WI38 (cell line): Measurements from ENCODE around the gene SLC24A3.
"Not testable (repeated sequence)": the region's sequence is repeated elsewhere in the genome, so short reads cannot be mapped to it uniquely, and the experiment has no call there.

Experiments
- H3K4me3 ChIP-seq: 2 replicates; pipeline ENCODE4 v1.5.1; 2011; ENCODE audit warnings: low read depth, mild to moderate bottlenecking, control low read depth, low read length
- TF ChIP-seq, protein P1 (sequence below): IDR thresholded peaks from 2 replicates; pipeline ENCODE4 v1.5.1; 2012; ENCODE audit warnings: low read depth, mild to moderate bottlenecking, control low read depth, low read length

SLC24A3 gene

DNA sequence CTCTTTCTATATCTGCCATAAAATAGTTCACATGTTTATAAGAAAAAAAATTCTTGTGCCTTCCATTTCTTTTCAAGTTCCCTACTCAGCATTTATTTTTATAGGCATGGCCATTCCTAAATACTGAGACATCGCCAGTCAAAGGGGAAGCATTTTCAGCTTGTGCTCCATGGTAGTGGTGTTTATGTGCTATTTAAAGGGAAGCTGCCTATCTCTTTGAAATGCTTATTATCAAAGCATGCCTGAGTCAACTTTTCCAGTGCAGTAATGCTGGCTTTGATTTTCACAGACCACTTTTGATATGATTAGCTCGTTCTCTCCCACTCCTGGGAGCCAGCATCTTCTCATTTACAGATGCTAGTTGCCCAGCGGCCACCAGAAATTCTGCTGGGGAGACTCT, 421.5 kb downstream of the SLC24A3 start:
- H3K4me3 ChIP-seq: no peak overlapping the region
- TF ChIP-seq, protein P1, sequence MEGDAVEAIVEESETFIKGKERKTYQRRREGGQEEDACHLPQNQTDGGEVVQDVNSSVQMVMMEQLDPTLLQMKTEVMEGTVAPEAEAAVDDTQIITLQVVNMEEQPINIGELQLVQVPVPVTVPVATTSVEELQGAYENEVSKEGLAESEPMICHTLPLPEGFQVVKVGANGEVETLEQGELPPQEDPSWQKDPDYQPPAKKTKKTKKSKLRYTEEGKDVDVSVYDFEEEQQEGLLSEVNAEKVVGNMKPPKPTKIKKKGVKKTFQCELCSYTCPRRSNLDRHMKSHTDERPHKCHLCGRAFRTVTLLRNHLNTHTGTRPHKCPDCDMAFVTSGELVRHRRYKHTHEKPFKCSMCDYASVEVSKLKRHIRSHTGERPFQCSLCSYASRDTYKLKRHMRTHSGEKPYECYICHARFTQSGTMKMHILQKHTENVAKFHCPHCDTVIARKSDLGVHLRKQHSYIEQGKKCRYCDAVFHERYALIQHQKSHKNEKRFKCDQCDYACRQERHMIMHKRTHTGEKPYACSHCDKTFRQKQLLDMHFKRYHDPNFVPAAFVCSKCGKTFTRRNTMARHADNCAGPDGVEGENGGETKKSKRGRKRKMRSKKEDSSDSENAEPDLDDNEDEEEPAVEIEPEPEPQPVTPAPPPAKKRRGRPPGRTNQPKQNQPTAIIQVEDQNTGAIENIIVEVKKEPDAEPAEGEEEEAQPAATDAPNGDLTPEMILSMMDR: no peak

DNA sequence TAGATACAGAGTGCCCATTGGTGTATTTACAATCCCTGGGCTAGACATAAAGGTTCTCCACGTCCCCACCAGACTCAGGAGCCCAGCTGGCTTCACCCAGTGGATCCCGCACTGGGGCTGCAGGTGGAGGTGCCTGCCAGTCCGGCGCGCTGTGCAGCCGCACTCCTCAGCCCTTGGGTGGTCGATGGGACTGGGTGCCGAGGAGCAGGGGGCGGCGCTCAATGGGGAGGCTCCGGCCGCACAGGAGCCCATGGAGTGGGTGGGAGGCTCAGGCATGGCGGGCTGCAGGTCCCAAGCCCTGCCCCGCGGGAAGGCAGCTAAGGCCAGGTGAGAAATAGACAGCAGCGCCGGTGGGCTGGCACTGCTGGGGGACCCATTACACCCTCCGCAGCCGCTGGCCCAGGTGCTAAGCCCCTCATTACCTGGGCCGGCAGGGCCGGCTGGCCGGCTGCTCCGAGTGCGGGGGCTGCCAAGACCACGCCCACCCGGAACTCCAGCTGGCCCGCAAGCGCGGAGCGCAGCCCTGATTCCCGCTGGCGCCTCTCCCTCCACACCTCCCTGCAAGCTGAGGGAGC, 427.1 kb downstream of the SLC24A3 start:
- H3K4me3 ChIP-seq: not testable (repeated sequence)

DNA sequence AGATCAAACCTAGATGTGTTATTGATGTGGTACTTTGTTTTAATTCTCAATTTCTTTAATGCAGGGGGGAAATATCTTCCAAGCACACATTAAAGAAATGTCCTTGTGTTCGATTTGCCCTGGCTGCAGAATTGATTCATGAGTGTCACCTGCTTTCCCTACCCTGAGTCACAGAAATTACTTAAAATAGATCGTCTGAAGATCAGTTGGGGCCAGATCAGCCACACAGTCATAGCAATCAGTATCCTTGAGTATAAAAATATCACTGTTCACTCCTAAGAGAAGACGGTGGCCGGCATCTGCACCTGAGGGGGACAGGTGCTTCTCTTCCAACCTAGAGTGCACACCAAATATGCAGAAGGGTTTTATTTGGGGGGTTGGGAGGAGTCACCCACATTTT, 430.4 kb downstream of the SLC24A3 start:
- TF ChIP-seq, protein P1: no peak
- H3K4me3 ChIP-seq: no peak overlapping the region

DNA sequence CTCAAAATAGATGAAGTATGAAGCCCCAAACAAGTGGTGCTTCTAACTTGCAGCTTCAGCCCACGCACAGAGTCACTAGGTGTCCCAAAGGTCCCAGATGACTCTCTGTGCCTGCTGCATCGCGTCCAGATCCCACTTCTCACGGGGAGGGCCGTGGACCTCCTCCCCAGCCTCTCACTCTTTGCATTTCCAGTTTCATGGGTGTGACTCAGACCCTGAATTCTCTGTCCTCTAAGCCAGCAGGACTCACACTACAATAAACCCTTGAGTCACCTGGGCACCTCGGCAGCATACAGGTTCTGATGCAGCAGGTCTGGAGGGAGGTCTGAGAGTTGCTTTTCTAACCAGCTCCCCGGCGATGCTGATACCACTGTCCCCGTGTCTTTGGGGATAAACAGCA, 431.6 kb downstream of the SLC24A3 start:
- H3K4me3 ChIP-seq: no peak overlapping the region
- TF ChIP-seq, protein P1: no peak

DNA sequence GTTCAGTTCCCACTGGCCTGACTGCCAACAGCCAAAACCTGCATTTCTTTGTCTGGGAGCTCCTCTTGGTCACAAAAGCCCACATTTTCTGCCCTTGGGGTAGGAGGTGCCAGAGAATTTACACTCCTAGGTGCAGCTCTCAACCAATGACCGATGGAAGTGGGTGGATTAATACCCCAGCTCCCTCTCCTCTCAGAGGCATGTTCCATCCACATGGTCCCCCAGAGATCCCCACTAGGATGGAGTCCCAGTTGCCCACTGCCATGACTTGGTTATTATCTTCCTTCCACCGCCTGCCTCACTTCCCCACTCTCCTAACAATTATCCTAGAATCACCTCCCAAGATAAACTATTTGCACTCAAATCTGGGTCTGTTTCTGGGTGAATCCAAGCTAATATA, 434.5 kb downstream of the SLC24A3 start:
- TF ChIP-seq, protein P1: no peak

DNA sequence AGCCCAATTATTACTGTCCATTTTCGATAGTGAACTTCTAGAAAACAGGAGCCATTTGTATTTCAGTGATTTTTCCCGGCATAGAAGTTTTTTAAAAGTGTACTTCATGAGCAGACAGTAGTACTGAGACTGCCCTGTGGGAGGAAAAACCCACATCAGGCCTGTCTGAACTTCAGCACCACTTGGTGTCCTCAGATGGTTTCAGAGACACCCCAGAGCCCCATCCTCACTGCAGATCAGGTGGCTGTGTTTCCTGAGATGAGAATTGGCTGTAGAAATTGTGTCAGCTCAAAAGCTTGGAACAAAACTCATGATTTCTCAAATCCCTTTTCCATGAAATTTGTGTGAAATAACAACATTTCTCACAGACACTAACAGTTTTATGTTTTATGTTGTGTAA, 435.6 kb downstream of the SLC24A3 start:
- no peak overlapping the region for H3K4me3 ChIP-seq
- TF ChIP-seq, protein P1: no peak

More for the DNA sequence above, 434.5 kb downstream of the SLC24A3 start:
- H3K4me3 ChIP-seq: no peak overlapping the region

DNA sequence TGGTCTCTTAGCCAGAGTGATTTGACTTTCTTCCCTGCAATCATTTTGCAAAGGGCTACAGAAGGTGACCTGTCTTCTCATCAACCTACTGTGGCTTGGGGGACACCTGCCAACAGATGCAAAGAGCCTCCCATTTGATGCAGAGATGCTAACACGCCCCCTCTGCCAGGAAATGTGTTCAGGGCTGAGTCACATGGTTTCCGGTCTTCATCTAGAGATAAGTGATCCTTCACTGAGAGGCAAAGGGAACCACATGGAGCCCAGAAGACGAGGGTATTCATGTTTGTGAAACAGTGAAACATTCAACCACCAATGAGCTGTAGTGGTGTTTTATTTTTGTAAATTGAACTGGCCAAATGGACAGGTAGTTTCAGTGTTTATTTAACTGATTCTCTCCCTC, 436.6 kb downstream of the SLC24A3 start:
- TF ChIP-seq, protein P1: no peak
- H3K4me3 ChIP-seq: no peak overlapping the region

DNA sequence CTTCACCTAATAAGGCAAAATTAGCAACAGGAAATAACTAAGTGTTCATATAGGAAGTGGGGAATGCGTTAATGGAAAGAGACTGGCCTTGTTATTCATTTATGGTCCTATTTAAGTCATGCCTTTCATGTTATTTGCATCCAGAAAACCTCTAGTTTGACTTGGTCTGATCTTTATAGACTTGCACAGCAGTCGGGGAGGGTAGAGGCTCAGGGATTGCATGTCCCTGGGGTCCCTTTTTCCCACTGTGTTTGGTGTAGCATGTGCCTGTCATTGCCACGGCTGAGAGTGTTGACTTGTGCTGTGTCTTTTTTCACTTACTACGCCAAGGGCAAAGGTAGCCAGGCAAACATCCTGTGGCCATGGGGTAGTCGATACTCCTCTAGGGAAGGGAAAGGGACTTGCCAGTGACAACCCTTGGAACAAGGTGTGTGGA, 440.2 kb downstream of the SLC24A3 start:
- H3K4me3 ChIP-seq: no peak overlapping the region
- TF ChIP-seq, protein P1: no peak
